ENCODE data around the gene C2orf72.

GRCh38 chr2:231010201-231010730 lies 27.1 kb upstream of the C2orf72 start:
- TF ChIP-seq EZH2 (IDR thresholded peaks at IDR 0.05; ENCODE audit: low read depth) (no peak), CTCF (conservative IDR thresholded peaks at IDR 0.05) (no peak)

All from PC-9 (cell line).